ENCODE results near the gene QRFP. TPM values are rescaled to one million over a fixed set of nuclear protein-coding genes. Genes with fewer than 3 reads are reported as not detected.

QRFP gene
- total RNA-seq, 2 donors from 2014 or later: not detected

DNA sequence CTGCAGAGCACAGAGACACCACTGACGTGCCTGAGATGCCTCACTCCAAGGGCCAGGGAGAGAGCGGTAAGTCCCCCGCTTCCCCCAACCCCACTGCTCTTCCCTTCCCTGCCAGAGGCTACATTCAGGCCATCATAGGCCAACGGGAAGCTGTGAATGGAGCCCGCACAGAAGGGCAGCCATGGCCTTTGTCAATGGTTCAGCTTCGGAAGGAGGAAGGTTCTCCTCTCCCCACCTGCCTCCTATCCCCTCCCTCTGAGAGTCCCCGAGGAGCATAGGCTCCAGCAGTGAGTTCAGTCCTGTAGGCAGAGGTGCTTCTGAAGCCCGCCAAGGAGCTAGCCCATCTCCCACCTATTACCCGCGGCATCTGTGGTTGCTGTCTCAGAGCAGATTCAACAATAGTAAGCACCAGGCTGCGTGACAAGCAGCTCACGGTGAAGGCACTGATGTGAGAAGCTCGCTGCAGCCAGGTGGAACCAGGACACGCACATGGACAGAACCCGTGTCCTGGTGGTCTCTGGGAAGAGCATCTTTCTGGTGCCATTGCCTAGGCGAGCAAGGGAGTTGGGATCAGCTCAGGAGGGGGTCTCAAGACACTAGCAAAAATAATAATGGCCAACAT is 15.9 kb downstream of the QRFP start:
- peaks cover 78% of the 10 kb centered on the region for H3K36me3 Mint-ChIP-seq (ENCODE audit: low read depth)
- H3K9ac ChIP-seq (ENCODE audit: extremely low read depth, low read length, poor library complexity, severe bottlenecking): no peak overlapping the region
- H3K4me3 Mint-ChIP-seq: no peak overlapping the region
- H3K9me3 Mint-ChIP-seq: no peaks in the 10 kb centered on the region
- no peaks in the 10 kb centered on the region for H3K27me3 ChIP-seq (ENCODE audit: control insufficient read depth, insufficient read depth, low read length, poor library complexity, severe bottlenecking)
- peaks cover 63% of the 10 kb centered on the region for H3K36me3 ChIP-seq (ENCODE audit: control insufficient read depth, insufficient read depth, low read length)
- TF ChIP-seq, protein P1, sequence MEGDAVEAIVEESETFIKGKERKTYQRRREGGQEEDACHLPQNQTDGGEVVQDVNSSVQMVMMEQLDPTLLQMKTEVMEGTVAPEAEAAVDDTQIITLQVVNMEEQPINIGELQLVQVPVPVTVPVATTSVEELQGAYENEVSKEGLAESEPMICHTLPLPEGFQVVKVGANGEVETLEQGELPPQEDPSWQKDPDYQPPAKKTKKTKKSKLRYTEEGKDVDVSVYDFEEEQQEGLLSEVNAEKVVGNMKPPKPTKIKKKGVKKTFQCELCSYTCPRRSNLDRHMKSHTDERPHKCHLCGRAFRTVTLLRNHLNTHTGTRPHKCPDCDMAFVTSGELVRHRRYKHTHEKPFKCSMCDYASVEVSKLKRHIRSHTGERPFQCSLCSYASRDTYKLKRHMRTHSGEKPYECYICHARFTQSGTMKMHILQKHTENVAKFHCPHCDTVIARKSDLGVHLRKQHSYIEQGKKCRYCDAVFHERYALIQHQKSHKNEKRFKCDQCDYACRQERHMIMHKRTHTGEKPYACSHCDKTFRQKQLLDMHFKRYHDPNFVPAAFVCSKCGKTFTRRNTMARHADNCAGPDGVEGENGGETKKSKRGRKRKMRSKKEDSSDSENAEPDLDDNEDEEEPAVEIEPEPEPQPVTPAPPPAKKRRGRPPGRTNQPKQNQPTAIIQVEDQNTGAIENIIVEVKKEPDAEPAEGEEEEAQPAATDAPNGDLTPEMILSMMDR (conservative IDR thresholded peaks at IDR 0.05): no peak
- peaks cover 6% of the 10 kb centered on the region for H3K4me1 Mint-ChIP-seq
- WGBS, 2 experiments (ENCODE audit: insufficient coverage in 1 of 2, insufficient read length in 1 of 2): 95 to 98% methylated on average over 14 to 16 of the region's 16 CpGs
- no peak overlapping the region for H3K27ac ChIP-seq (ENCODE audit: low read depth, low read length)
- H3K4me3 ChIP-seq (ENCODE audit: low read length): no peak overlapping the region
- H3K27ac Mint-ChIP-seq: no peak overlapping the region
- no peaks in the 10 kb centered on the region for H3K9me3 ChIP-seq (ENCODE audit: control insufficient read depth, low read length)
- no peak for DNase-seq
- peaks cover 3% of the 10 kb centered on the region for H3K4me1 ChIP-seq (ENCODE audit: control insufficient read depth, insufficient read depth, low read length)
- no peaks in the 10 kb centered on the region for H3K27me3 Mint-ChIP-seq (ENCODE audit: insufficient read depth)

DNA sequence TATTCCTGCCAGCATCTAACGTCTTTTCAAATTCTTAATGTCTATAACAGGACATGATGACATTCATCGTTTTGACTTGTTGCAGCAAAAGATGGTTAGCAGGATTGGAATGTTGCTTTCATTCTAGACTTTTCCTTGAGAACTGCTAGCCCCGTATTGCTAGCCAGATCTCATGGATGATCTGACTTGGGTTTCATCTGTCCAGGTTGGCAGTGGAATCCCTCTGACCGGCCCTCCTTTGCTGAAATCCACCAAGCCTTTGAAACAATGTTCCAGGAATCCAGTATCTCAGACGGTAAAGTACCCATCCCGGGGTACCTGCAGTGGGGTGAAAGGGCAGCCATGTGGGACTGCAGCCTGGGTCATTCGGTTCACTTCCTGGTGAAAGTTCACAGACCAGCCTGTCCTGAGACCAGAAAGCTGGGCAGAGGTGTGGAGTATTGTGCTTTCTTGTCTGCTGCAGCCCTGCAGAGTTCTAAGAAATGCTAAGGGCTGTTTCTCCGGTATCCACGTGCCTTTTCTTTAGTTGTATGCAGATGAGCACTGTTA is 16.7 kb downstream of the QRFP start:
- no peaks in the 10 kb centered on the region for H3K9me3 ChIP-seq (ENCODE audit: control insufficient read depth, low read length)
- Mint-ChIP-seq H3K36me3 (ENCODE audit: low read depth) (peaks cover 80% of the 10 kb centered on the region), H3K9me3 (no peaks in the 10 kb centered on the region), H3K27ac (no peak overlapping the region), H3K4me1 (peaks cover 6% of the 10 kb centered on the region), H3K27me3 (ENCODE audit: insufficient read depth) (no peaks in the 10 kb centered on the region), H3K4me3 (no peak overlapping the region)
- TF ChIP-seq, protein P1 (conservative IDR thresholded peaks at IDR 0.05): no peak
- WGBS, 2 experiments (ENCODE audit: insufficient coverage in 1 of 2, insufficient read length in 1 of 2): 95 to 98% methylated on average over 8 to 9 of the region's 9 CpGs
- no peak overlapping the region for H3K4me3 ChIP-seq (ENCODE audit: low read length)
- H3K4me1 ChIP-seq (ENCODE audit: control insufficient read depth, insufficient read depth, low read length): peaks cover 3% of the 10 kb centered on the region
- peaks cover 61% of the 10 kb centered on the region for H3K36me3 ChIP-seq (ENCODE audit: control insufficient read depth, insufficient read depth, low read length)
- DNase-seq: no peak
- no peaks in the 10 kb centered on the region for H3K27me3 ChIP-seq (ENCODE audit: control insufficient read depth, insufficient read depth, low read length, poor library complexity, severe bottlenecking)
- H3K27ac ChIP-seq (ENCODE audit: low read depth, low read length): no peak overlapping the region
- no peak overlapping the region for H3K9ac ChIP-seq (ENCODE audit: extremely low read depth, low read length, poor library complexity, severe bottlenecking)

DNA sequence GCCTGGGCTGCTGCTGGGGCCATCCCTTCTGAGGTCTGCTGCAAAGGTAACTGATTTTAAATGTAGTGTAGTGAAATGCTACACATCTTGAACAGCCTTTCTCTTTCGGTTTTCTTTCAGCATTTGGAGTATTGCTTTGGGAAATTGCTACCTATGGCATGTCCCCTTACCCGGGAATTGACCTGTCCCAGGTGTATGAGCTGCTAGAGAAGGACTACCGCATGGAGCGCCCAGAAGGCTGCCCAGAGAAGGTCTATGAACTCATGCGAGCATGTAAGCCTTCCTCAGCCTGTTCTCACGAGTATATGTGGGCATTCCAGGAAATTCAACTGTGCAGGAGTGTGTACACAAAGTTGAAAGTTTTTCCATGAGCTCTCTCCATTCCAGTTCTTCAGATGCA is 18.3 kb downstream of the QRFP start:
- no peak for DNase-seq
- Mint-ChIP-seq H3K27ac (no peak overlapping the region), H3K36me3 (ENCODE audit: low read depth) (peaks cover 85% of the 10 kb centered on the region), H3K4me1 (no peaks in the 10 kb centered on the region), H3K27me3 (ENCODE audit: insufficient read depth) (no peaks in the 10 kb centered on the region), H3K9me3 (no peaks in the 10 kb centered on the region), H3K4me3 (no peak overlapping the region)
- H3K27me3 ChIP-seq (ENCODE audit: control insufficient read depth, insufficient read depth, low read length, poor library complexity, severe bottlenecking): no peaks in the 10 kb centered on the region
- WGBS, 2 experiments (ENCODE audit: insufficient coverage in 1 of 2, insufficient read length in 1 of 2): 96 to 100% methylated on average over 6 of the region's 6 CpGs
- H3K27ac ChIP-seq (ENCODE audit: low read depth, low read length): no peak overlapping the region
- H3K9me3 ChIP-seq (ENCODE audit: control insufficient read depth, low read length): no peaks in the 10 kb centered on the region
- TF ChIP-seq, protein P1 (conservative IDR thresholded peaks at IDR 0.05): no peak
- peaks cover 3% of the 10 kb centered on the region for H3K4me1 ChIP-seq (ENCODE audit: control insufficient read depth, insufficient read depth, low read length)
- H3K4me3 ChIP-seq (ENCODE audit: low read length): no peak overlapping the region
- no peak overlapping the region for H3K9ac ChIP-seq (ENCODE audit: extremely low read depth, low read length, poor library complexity, severe bottlenecking)
- H3K36me3 ChIP-seq (ENCODE audit: control insufficient read depth, insufficient read depth, low read length): peaks cover 77% of the 10 kb centered on the region
